Panc1 (cell line): ENCODE results near the gene WDR72.
"Not testable (repeated sequence)": the region's sequence is repeated elsewhere in the genome, so short reads cannot be mapped to it uniquely, and the experiment has no call there.

ENCODE experiments used
- POLR2AphosphoS5 ChIP-seq: IDR thresholded peaks from 2 replicates; pipeline ENCODE4 v1.6.1; 2012; ENCODE audit warnings: mild to moderate bottlenecking, low read depth, low read length, moderate library complexity
- SIN3A ChIP-seq: IDR thresholded peaks from 2 replicates; pipeline ENCODE4 v1.6.1; 2012; ENCODE audit warnings: low read depth, mild to moderate bottlenecking, low read length, moderate library complexity, borderline replicate concordance; ENCODE audit not compliant: insufficient read depth
- TCF7L2 ChIP-seq: IDR thresholded peaks from 2 replicates; pipeline ENCODE4 v1.6.1; 2011; ENCODE audit warnings: mild to moderate bottlenecking, low read depth, low read length, inconsistent platforms
- TF ChIP-seq, protein P1 (sequence below): fragments of 450-650 bp; IDR thresholded peaks from 2 replicates; pipeline ENCODE4 v1.5.1; 2017; ENCODE audit warnings: mild to moderate bottlenecking
- TF ChIP-seq, protein P2 (sequence below), 2 experiments: IDR thresholded peaks; 2 replicates each; pipeline ENCODE4 v1.6.1; 2011 to 2012; ENCODE audit warnings: low read depth in 2 of 2, control low read depth in 1 of 2, low read length in 1 of 2, mild to moderate bottlenecking in 1 of 2, moderate library complexity in 1 of 2; ENCODE audit not compliant: insufficient read depth in 1 of 2

DNA sequence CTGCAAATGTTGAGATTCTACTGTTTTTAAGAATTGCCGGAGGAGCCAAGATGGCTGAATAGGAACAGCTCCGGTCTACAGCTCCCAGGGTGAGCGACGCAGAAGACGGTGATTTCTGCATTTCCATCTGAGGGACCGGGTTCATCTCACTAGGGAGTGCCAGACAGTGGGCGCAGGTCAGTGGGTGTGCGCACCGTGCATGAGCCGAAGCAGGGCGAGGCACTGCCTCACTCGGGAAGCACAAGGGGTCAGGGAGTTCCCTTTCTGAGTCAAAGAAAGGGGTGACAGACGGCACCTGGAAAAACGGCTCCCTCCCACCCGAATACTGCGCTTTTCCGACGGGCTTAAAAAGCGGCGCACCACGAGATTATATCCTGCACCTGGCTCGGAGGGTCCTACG is 75.3 kb downstream of the WDR72 start:
- TF ChIP-seq, protein P1, sequence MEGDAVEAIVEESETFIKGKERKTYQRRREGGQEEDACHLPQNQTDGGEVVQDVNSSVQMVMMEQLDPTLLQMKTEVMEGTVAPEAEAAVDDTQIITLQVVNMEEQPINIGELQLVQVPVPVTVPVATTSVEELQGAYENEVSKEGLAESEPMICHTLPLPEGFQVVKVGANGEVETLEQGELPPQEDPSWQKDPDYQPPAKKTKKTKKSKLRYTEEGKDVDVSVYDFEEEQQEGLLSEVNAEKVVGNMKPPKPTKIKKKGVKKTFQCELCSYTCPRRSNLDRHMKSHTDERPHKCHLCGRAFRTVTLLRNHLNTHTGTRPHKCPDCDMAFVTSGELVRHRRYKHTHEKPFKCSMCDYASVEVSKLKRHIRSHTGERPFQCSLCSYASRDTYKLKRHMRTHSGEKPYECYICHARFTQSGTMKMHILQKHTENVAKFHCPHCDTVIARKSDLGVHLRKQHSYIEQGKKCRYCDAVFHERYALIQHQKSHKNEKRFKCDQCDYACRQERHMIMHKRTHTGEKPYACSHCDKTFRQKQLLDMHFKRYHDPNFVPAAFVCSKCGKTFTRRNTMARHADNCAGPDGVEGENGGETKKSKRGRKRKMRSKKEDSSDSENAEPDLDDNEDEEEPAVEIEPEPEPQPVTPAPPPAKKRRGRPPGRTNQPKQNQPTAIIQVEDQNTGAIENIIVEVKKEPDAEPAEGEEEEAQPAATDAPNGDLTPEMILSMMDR: not testable (repeated sequence)
- TF ChIP-seq, protein P2, sequence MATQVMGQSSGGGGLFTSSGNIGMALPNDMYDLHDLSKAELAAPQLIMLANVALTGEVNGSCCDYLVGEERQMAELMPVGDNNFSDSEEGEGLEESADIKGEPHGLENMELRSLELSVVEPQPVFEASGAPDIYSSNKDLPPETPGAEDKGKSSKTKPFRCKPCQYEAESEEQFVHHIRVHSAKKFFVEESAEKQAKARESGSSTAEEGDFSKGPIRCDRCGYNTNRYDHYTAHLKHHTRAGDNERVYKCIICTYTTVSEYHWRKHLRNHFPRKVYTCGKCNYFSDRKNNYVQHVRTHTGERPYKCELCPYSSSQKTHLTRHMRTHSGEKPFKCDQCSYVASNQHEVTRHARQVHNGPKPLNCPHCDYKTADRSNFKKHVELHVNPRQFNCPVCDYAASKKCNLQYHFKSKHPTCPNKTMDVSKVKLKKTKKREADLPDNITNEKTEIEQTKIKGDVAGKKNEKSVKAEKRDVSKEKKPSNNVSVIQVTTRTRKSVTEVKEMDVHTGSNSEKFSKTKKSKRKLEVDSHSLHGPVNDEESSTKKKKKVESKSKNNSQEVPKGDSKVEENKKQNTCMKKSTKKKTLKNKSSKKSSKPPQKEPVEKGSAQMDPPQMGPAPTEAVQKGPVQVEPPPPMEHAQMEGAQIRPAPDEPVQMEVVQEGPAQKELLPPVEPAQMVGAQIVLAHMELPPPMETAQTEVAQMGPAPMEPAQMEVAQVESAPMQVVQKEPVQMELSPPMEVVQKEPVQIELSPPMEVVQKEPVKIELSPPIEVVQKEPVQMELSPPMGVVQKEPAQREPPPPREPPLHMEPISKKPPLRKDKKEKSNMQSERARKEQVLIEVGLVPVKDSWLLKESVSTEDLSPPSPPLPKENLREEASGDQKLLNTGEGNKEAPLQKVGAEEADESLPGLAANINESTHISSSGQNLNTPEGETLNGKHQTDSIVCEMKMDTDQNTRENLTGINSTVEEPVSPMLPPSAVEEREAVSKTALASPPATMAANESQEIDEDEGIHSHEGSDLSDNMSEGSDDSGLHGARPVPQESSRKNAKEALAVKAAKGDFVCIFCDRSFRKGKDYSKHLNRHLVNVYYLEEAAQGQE (IDR thresholded peaks at IDR 0.05; ENCODE audit: insufficient read depth in 1 of 2, low read depth in 2 of 2, low read length in 1 of 2): not testable (repeated sequence)
- TF ChIP-seq SIN3A, POLR2AphosphoS5, TCF7L2: not testable (repeated sequence)
